Kidney capillary endothelial cell (primary cell): ENCODE measurements around the gene LTBP1.
A peak's percentile ranks its signal among the peaks of the same experiment; 100 is the strongest.

ENCODE experiments used
- DNase-seq: peaks from one replicate; pipeline ENCODE4 v3.0.0-alpha.2; 2018; ENCODE audit warnings: low spot score

Gene LTBP1

DNA sequence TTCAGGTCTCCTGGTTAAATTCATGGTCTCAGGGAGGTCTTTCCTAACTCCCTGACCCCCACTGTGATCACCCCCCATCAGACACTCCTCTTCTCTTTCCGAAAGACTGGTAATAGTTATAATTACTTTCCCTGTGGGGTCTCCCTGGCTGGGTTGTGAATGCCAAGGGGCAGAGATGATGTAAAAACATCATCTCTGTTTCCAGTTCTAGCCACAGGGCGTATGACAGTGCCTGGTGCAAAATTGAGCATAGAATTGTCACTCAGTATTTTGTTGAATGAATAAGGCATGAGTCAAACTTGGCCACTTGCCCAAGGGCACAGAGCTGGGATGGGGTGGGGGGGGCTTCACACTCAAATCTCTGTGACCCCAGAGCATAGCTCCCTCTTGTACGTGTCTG, 65.2 kb downstream of the LTBP1 start:
- no peak for DNase-seq

DNA sequence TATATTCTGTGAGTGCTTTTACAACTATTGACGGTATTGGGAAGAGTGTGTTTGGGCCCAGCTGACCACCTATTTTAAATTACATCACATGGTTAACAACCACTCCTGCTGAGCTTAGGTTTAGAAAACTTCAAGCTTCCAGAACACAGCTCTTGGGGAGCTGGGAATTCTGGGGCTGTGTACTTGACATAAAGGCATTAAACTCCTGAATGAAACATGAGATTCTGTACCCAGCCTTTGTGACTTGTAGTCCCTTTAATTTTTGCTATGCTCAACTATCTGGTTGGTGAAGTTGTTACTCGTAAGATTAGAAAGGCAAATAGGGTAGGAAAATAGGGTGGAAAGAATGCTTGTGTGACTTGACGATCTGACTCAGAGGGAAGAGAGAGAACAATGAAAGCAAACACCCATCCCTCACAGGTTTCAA, 66.9 kb downstream of the LTBP1 start:
- DNase-seq: no peak

GRCh38 chr2:33014268-33014667, 67.5 kb downstream of the LTBP1 start:
- no peak for DNase-seq

DNA sequence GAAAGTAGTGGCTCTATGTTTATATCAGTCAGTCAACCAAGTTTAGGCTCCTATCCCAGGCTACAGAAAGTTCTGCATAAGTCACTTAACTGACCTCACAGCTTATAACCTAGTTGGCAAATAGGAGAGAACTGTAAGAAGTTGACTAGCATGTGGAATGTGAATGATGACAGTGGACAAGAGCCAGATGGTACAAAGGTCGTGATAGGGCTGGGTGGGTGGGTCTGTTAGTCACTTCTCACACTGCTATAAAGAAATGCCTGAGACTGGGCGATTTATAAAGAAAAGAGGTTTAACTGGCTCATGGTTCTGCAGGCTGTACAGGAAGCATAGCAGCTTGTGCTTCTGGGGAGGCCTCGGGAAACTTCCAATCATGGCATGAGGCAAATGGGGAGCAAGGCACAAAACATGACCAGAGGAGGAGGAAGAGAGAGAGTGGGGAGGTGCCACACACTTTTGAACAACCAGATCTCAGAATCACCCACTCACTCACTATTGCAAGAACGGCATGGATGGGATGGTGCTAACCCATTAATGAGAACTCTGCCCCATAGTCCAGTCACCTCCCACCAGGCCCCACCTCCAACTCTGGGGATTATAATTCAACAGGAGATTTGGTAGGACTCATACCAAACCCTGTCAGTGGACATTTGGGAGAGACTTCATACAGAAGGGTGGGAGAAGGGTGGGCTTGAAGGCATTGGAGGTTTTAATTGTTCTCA, 68.8 kb downstream of the LTBP1 start:
- no peak for DNase-seq

DNA sequence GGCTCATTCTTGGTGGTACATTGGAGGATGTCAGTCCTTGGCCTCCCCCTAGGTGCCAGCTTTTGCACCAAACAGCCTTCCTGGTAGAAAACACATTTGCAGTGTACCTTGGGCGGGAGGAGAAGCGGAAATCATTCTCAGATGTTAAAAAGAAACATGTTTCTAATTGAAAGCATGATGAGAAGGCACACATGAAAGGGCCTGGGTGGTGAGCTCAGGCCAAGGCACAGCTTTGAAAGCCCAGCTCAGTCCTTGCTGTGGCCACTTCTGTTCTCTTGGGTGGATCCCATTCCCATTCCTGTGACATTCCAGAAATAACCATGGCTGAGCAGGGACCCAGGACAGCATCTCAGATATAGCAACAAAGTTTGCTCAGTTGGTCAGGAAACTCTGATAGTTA, 71.5 kb downstream of the LTBP1 start:
- no peak for DNase-seq

DNA sequence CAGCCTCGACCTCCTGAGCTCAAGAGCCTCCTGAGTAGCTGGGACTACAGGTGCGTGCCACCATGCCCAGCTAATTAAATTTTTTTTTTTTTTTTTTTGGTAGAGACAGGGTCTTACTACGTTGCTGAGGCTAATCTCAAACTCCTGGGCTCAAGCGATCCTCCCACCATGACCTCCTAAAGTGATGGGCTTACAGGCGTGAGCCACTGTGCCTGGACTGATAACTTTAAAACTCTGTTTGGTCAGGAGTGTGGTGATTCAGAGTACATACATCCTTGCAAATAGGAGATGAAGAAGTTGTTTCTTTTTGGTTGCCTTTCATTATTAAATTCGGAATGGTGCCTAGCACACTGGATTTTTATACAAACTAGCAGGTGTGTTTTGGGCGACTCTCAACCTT, 73.0 kb downstream of the LTBP1 start:
- DNase-seq: no peak

GRCh38 chr2:33020883-33021282, 74.1 kb downstream of the LTBP1 start:
- no peak for DNase-seq

DNA sequence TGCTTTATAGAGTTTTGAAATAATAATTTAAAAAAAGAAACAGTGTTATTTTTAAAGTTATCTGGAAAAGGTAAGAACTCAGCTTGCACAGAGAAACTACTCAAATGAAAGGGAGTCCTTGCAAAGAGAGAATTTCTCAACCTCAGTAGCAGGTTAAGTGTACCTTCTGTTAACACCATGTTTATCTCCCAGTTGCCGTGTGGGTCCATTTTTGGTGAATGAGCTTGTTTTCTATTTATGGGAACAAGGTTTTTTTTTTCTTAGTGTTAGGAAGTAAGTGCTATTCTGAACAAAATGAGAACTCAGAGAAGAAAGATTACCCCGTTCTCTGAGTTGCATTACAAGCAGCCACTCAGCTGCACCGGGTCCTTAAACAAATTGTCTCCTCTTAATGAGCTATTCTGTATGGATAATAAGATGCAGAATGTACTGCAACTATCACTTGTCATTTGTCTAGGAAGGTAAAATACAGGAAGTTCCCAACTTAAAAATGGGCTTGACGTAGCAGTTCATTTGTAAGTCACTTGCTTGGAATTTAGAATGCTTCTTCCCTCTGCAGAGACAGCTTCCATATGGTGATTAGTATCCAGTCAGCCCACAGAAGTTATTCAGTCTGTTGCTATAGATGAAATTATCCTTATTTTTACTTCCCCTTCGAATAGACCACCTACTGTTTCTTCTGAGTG, 74.9 kb downstream of the LTBP1 start:
- DNase-seq: peak; percentile 53

- DNase-seq: no peak
Observed at GRCh38 chr2:33022395-33022985, 75.7 kb downstream of the LTBP1 start.

- DNase-seq: peak; percentile 92
Observed at GRCh38 chr2:33022989-33023727, 76.4 kb downstream of the LTBP1 start.

- no peak for DNase-seq
Observed at GRCh38 chr2:33023728-33024500, 77.2 kb downstream of the LTBP1 start.

- DNase-seq: no peak
Observed at GRCh38 chr2:33024758-33025157, 78.0 kb downstream of the LTBP1 start.

GRCh38 chr2:33029459-33029858, 82.7 kb downstream of the LTBP1 start:
- DNase-seq: no peak

GRCh38 chr2:33029926-33030325, 83.2 kb downstream of the LTBP1 start:
- no peak for DNase-seq

GRCh38 chr2:33030326-33030725, 83.6 kb downstream of the LTBP1 start:
- no peak for DNase-seq

GRCh38 chr2:33032245-33032644, 85.5 kb downstream of the LTBP1 start:
- DNase-seq: no peak

DNA sequence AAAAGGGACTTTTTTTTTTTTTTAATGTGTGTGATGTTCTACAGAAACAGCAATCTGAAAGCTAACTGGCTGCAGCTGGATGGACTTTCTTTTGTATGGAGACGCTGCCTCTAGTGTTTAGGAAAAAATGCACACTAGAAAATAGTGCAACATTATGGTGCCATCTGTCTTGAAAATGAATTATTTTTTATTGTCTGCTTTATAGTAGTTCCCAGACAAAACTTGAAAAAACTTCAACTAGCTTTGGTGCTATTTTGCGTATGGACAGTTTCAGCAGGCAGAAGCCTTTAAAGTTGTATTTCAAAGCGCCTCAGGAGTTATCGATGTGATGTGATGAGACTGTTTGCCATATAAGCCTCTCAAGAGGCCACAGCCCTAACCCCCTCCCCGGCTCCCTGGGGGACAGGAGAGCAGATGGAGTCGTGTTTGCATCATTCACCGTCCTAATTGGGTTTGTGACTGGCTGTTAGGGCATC, 86.9 kb downstream of the LTBP1 start:
- DNase-seq: no peak

DNA sequence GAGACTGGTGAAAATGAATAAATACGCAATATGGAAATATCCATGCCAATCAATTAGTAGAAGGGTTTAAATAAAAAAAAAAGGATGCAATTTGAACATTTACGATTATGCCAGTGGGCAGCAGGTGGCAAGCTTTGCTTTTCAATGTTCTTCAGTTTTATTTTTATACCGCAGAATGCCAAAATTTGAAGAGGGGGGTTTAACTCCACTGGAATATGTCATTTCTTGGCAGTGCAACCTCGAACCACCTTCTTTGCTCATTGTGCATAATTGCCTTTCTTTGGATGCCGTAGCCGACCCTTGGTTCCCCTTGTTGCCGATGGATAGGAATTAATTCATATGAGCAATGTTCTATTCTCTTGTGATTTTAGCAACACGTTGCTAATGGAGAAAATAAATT, 88.0 kb downstream of the LTBP1 start:
- DNase-seq: no peak

DNA sequence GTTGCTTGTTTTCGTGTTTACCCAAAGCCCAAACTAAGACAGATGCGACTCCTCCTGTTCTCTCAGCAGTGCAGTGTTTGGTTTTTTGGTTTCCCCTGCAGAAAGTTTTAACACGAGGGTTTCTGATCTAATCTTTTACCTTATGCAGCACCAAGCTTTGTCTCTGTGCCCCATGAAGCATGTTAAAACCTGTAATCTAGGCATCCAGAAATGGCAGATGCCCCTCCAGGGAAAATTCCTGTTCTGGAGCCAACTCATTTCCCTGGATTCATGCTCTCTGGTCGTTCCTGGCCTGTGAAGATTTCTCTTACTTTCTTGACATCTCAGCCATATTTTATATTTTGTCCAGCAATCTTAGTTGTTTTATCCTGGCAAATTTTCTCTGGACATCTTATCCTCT, 91.5 kb downstream of the LTBP1 start:
- DNase-seq: no peak

- no peak for DNase-seq
Observed at GRCh38 chr2:33038799-33039198, 92.0 kb downstream of the LTBP1 start.

- DNase-seq: no peak
Observed at GRCh38 chr2:33040541-33040940, 93.8 kb downstream of the LTBP1 start.

- no peak for DNase-seq
Observed at GRCh38 chr2:33042265-33042664, 95.5 kb downstream of the LTBP1 start.
